Measurements from ENCODE around the gene ADGRL3.

DNA sequence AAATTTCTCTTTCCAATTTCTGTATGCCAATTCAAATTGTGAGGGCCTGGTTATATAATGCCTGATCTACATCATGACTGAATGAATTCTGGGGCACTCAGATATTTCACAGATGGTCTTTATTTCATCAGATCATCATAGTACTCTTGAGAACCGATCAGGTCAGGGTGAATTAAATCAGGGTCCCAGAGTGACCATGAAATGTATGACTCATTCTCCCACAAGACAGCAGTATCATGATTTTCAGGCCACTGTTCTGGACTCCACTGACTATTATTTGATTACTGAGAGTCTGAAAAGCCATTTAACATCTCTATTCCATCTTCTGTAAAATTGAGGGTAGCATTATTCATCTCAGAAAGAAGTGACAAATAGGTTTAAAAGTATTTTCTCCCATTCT is 471.5 kb downstream of the ADGRL3 start:
- TF ChIP-seq CTCF (IDR thresholded peaks at IDR 0.05): no peak
- no peak for TF ChIP-seq POLR2A (IDR thresholded peaks at IDR 0.05)
